GM19463 (cell line): Measurements from ENCODE around the gene KRABD2.
"Not testable (repeated sequence)": the region's sequence is repeated elsewhere in the genome, so short reads cannot be mapped to it uniquely, and the experiment has no call there.

Experiments used
- ATAC-seq: cut with Tn5 transposase; IDR thresholded peaks from one replicate; pipeline ENCODE4 v1.9.1; 2021; ENCODE audit warnings: mild to moderate bottlenecking, moderate library complexity; ENCODE audit not compliant: unreplicated experiment

Gene KRABD2

GRCh38 chr17:8392674-8393469 is 16.4 kb upstream of the KRABD2 start:
- ATAC-seq = no peak

DNA sequence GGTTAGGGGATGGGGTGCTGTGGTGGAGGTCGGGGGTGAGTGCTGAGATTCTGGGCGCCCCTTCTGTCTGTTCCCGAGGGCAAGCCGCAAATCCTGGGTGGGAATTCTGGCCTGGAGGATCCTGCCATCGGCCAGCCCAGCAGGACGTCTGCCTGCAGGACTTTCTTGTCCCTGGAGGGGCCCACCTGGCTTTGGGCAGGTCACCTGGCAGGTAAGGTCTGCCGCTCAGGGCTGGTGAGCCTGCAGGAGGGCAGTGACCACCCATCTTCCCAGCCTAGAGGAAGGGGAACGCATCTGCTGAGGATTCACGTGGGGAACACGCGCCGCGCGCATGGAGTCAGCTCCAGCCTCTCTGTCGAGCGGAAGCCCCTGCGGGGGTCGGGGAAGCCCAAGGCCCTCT is 15.8 kb upstream of the KRABD2 start:
- ATAC-seq = no peak

- no peak for ATAC-seq
These were observed 15.2 kb upstream of the KRABD2 start for GRCh38 chr17:8391711-8392110.

DNA sequence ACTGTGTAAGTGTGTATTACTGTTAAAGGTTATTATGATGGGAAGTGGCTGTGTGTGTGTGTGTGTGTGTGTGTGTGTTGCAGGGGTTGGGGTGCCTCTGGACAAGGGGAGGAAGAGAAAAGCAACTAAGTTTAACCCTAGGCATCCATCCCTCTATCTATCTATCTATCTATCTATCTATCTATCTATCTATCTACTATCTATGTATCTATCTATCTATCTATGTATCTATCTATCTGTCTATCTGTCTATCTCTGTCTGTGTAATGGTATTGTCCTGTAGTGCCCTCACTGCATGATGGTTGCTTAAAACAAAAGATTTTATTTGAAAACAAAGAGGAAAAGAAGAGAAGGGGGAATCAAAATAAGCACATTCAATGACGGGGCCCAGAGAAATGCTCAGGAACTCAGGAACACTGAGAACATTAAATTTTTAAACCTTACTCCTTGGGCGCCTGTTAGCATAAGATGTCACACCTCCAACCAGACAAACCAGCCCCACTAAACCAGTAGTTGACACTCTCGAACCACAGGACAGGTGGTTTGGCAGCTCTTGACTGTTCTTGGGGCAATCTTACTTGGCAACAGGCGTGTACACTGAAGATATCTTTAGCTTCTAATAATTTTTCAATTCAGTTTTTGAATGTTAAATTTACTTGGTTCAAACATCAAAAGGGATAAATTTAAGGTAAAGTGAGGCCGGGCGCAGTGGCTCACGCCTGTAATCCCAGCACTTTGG is 11.6 kb upstream of the KRABD2 start:
- no peak for ATAC-seq

GRCh38 chr17:8386841-8387240 is 10.3 kb upstream of the KRABD2 start:
- ATAC-seq = no peak

- ATAC-seq = no peak
These were observed 8.4 kb upstream of the KRABD2 start for GRCh38 chr17:8384801-8385378.

GRCh38 chr17:8383143-8383822 is 6.8 kb upstream of the KRABD2 start, which contains the start of gene RPL26:
TSS of gene RPL26 (minus strand) at chr17:8383193. CDS start at chr17:8382310, 883 bp downstream.
- peak; percentile 86 for ATAC-seq

DNA sequence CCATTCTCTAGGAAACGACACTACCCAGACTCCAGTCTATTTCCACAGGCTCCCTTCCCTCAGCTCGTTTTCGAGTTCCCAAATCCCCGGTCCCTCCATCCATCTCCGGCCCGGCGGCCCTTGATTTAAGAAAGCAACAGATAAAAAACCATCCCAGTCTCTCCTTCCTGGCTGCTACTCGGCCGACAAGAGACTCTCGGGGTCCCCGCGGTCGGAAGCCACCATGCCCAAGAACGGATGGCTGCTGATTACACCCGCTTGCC is 6.3 kb upstream of the KRABD2 start:
- no peak for ATAC-seq

DNA sequence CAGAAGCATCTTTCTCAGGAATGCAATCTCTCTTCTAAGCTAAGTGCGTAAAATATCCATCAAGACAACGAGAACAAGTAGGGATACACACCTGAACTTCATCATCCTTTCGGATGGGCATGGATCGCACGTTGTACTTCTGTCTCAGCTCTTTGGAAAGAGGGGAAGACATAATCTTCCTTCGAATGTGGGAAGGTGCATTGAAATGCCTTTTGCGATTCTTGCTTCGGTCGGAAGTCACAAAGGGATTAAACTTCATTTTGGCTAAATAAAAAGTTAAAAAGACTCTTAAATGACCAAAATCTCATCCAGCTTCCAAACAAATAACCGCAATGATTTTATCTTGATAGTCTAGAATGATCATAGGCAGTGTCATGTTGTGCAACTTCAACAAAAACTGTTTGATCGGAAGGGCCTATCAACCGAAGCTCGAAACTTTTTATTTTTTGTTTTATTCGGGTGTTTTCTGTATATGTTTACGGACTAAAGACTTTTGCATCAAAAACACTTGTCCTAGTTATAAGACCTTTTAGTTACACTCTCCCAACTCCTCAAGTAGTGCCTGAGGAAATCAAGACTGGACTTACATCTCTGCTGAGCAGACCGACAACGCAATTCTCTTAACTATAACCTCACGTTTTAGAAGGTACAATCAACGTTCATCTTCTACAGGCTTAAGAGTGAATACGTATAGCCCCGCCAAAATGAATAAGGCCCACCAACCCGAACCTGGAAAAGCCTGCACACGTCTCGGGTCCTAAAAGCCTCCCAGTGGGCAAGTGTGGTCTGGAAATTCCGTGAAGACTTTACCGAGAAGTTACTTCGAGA is 5.8 kb upstream of the KRABD2 start:
- no peak for ATAC-seq

- no peak for ATAC-seq
These were observed 3.5 kb upstream of the KRABD2 start for GRCh38 chr17:8380049-8380448.

DNA sequence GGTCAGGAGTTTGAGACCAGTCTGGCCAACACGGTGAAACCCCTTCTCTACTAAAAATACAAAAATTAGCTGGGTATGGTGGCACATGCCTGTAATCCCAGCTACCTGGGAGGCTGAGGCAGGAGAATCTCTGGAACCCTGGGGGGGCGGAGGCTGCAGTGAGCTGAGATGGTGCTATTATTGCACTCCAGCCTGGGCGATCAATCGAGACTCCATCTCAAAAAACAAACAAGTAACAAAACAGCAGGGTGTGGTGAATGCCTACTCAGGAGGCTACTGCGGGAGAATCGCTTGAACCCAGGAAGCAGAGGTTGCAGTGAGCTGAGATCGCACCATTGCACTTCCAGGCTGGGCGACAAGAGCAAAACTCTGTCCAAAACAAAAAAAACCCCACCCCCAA is 1.6 kb upstream of the KRABD2 start:
- not testable (repeated sequence) for ATAC-seq

DNA sequence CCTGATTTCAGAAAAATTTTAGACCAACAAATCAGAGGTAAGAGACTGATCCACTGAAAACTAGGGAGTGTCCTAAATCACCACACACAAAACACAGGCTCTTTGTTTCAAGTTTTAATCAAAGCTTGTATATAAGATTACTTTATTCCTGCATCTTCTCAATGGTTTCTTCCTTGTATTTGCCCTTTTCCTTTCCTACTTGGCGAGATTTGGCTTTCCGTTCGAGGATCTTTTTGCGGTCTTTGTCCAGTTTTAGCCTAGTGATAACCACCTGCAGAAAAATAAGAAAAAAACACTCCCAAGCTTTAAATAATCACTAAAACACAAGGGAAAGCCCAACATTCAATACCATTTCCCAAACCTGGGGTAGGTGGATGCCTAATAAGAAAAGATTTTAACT is 918 bp upstream of the KRABD2 start:
- no peak for ATAC-seq

- no peak for ATAC-seq
These were observed 705 bp downstream of the KRABD2 start for GRCh38 chr17:8375738-8376259.

- not testable (repeated sequence) for ATAC-seq
These were observed 2.6 kb downstream of the KRABD2 start for GRCh38 chr17:8373856-8374255.

- no peak for ATAC-seq
These were observed 4.1 kb downstream of the KRABD2 start for GRCh38 chr17:8372422-8372821.

GRCh38 chr17:8371786-8372185 is 4.7 kb downstream of the KRABD2 start:
- no peak for ATAC-seq

DNA sequence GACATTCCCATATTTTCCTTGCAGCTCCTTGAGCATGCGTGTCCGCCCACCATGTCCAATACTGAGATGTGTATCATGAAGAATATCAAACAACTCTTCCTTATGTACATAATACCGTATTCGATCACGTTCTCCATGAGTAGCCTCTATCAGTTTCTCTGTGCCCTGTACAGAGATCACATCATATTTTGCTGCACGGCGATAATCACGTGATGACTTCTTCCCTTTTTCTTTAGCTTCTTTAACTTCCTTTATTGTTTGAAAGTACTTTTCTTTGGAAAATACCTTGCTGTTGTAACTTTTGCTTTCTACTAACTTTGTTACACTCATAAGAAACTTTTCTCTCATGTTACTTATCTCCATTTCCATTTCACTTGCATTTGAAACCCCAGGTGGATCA is 6.6 kb downstream of the KRABD2 start:
- no peak for ATAC-seq

DNA sequence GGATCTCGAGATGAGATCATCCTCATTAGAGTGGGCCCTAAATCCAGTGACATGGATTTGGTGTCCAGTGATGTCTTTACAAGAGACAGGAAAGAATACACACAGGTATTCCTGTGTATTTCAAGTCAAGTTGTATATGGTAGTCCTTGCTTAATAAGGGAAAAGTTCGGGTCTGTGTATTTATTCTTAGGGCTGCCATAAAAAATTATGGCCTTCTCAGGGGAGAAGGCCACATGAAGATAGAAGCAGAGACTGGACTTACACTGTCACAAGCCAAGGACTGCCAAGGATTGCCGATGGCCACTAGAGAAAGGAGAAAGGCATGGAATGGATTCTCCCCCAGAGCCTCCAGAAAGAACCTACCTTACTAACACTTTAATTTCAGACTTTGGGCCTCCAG is 8.3 kb downstream of the KRABD2 start:
- no peak for ATAC-seq

GRCh38 chr17:8366231-8366630 is 10.3 kb downstream of the KRABD2 start:
- no peak for ATAC-seq

DNA sequence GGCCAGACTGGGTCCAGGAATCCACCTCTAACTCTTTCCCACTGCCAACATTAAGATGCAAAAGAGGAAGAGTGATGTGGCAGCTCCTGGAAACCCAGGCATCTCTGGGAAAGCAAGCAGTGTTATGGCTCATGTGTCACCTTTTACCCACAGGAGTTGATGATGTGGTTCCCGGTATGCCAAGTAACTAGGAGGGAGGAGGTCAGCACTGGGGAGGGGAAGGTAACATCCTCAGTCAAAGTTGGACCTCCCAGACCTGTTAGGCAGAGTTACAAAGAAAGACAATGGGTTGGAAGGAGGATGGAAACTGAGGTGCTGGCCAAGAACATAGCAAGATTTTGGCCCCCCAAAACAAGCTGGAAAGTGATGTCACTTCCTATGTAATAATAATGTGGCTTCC is 11.4 kb downstream of the KRABD2 start:
- ATAC-seq = no peak
